GM19372 (cell line): Measurements from ENCODE around the gene TEK.

Source experiments
- ATAC-seq: cut with Tn5 transposase; IDR thresholded peaks from one replicate; pipeline ENCODE4 v1.9.1; 2021; ENCODE audit warnings: mild to moderate bottlenecking, low read depth, moderate library complexity; ENCODE audit not compliant: unreplicated experiment

TEK gene

DNA sequence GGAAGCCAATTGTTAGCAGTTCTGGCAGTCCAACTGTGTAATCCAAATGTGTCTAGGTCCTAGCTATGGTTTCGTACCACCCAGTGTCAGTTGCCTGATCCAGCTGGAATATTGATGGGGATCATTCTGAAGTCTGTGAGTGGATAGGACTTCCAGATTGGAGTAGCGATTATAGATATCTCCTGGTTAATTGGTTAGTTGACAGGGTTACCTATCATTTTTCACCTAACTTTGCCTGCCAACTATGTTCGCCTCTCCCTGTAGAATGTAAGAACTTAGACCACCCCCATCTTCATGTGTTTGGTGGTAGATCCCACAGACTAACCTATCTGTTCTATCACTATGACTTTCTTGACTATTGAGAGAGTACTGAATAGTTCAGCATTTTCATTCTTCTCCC, 59.9 kb downstream of the TEK start:
- no peak for ATAC-seq

DNA sequence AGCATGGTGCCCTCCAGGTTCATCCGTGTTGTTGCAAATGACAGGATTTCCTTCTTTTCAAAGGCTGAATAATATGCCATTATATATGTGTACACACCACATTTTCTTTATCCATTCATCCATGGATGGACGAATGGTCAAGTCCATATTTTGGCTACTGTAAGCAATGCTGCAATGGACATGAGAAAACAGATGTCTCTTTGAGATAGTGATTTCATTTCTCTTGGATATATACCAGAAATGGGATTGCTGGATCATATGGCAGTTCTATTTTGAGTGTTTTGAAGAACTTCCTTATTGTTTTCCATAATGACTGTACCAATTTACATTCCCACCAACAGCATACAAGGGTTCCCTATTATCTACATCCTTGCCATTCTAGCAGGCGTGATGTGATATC, 67.9 kb downstream of the TEK start:
- no peak for ATAC-seq

DNA sequence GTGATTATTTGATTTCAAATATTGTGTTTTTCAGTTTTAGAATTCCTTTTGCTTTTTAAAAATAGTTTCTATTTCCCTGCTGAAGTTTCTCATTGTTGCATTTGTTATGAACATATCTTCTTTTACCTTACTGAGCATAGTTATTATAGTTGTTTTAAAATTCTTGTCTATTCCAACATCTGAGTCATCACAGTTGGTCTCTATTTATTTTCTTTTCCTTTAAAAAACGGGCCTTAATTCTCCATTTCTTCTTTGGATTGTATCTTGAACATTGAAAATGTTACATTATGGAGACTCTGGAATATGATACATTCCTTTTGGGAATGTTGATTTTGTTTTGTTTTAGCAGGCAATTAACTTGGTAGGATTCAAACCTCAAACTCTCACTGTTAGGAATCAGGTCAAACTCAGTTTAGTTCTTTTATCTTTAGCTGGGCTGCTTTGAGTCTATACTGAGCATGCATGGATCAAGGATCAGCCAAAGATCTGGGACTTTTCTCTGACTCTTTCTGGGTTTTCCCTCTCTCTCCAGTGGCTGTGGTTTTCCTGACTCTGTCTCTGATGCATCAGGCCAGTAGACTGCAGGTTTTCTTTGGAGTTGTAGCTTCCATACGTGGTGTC, 70.3 kb downstream of the TEK start:
- ATAC-seq, result no peak

DNA sequence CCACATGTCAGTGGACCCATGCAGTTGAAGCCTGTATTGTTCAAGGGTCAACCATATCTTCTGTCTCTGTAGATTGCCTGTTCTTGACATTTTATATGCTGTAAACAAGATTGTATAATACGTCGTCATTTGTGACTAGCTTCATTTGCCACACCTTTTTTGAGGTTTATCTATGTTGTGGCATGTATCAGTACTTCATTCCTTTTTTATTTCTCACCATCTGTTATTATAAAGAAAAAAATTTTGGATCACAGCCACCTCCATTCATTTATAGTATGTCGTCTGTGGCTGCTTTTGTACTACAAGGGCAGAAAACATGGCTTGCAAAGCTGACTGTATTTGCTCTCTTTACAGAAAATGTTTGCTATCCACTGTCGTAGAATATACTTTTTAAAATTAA, 72.4 kb downstream of the TEK start:
- ATAC-seq, result no peak

DNA sequence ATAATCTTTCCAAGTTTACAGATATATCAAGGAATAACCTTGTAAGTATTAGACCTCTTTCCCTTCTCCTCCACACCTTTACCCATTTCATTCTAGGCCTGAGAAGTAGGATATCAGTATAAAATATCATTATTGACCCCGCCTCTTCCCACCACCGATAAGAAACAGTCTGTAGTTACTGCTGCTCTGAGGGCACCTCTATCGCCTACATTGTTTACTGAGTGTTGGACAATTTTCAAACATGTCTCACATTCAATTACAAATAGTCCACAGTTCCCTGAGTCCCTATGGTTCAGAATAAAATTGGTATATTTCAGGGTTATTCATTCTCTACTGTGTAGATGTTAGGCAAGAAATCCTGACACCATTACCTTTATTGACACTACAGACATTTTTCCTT, 73.4 kb downstream of the TEK start:
- no peak for ATAC-seq

DNA sequence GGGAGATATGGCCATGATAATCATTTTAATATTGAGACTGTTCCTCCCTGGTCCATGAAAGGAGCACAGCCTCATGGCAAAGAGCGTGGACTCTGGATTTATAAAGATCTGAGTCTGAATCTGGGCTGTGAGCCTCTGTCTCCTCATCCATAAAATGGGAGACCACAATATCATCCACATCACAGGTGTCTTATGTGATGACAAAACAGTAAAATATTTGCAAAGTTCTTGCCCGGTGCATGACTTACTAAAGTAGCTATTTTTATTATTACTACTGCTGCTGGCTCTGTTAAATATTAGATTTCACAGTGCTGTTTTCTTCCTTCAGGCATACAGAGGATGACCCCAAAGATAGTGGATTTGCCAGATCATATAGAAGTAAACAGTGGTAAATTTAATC, 74.1 kb downstream of the TEK start:
- no peak for ATAC-seq

DNA sequence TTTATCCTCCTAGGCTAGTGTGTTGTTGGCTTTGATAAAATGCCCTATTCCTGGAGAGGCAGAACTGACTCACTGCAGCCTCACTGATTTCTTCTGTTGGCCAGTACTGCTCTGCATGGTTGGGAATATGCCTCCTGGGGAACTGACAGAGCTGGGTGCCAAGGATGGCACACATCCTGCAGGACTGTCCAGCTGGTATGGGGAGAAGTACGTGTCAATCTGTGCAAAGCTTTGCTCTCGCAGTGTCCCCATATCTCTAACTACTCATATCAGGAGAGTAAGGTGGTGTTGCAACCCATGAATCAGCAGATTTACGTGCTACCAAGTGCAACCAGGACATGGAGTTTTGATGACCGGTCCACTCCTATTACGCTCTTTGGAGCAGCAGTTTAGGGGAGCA, 74.7 kb downstream of the TEK start:
- ATAC-seq, result no peak

DNA sequence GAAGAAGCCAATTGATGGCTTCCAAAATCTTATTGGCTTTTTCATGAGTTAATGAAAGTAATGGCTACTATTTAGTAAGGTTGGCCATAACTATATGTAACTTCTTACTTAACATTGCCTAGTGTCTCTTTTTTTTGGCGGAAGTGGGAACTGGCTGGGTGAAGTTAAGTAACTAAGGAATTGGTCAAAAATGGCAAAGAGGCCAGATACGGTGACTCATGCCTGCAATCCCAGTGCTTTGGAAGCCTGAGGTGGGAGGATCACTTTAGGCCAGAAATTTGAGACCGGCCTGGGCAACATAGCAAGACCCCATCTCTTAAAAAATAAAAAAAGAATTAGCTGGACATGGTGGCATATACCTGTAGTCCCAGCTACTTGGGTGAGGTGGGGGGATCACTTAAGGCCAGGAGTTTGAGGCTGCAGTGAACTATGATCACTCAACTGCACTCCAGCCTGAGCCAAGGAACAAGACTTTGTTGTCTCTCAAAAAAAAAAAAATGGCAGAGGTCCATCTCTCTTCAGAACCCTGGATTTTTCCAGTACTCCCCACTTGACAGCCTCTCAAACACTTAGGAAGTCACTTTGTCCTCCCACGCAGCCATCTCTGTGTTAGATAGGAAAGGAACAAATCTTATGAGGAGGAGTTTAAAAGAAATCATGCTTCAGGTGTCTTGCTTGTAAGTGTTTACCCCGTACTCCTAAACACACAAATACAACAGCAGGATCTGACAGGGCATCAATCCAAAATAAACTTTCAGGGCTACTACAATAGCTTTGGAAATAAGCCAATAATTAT, 75.7 kb downstream of the TEK start:
- ATAC-seq, result no peak

DNA sequence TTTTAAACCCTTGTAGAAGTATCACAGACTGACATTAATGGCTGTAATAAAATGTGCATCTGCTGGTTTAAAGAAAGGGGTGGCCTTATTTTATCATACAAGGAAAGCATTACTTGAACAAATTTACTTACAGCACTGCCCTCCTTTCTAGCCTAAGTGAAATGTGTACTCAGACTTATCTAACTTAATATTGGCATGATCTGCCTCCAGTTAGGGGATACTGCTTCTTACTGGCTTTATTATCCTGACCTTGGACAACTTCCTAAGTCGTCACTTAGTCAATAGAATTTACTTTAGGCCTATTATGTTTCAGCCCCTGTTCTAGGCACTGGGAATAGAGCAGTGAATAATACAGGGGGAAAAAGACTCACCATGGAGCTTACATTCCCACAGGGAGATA, 79.4 kb downstream of the TEK start:
- ATAC-seq, result no peak

DNA sequence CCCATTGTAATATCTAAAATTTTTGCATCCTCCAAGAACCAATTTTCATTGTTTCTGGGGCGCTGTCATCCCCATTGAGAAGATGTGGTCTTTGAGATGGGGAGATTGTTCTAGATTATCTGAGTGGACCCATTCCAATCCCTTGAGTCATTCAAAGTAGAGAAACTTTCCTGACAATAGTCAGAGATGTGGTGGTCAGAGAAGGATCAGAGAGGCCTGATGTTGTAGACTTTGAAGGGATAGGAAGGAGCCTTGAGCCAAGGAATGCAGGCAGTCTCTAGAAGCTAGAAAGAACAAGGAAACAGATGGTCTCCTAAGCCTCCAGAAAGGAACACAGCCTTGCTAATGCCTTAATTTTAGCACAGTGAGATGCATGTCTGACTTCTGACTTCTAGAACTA, 80.4 kb downstream of the TEK start:
- no peak for ATAC-seq

DNA sequence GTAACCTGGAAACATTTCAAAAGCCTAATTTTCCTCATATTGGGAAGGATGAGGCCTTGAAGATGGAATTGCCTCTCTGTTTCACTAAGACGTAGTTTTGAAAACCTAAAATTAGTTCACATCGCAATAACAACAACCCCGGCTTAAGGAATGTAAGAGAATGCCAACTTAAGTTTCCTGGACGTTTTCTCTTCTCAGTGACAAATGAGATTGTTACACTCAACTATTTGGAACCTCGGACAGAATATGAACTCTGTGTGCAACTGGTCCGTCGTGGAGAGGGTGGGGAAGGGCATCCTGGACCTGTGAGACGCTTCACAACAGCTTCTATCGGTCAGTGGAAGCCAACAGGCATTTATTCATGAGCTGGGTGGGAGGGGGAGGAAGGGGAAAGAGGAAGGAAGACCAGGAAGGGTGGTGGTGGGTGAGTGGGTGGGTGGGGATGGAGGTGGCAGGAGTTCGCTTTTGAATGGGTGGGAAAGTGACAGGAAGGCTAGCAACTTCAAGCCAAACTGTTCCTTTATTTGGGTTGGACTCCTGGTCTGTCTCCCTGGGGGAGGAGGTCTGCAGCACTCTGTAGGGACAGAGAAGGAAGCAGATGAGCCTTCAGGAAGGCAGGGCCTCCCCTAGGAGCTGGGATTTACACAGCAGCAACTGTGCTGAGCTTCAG, 83.4 kb downstream of the TEK start:
- ATAC-seq, result no peak

DNA sequence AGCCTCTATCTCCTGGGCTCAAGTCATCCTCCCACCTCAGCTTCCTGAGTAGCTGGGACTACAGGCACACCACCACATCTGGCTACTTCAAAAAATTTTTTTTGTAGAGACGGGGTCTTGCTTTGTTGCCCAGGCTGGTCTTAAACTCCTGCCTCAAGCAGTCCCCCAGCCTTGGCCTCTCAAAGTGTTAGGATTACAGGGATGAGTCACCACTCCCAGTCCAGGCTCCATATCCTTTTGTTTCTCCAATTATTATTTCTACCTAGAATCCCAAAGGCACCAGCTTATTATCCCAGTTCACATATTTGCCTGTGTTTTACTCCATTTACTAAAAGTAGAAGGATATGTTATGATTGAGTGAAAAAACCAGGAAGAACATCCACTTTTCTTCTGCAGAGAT, 84.9 kb downstream of the TEK start:
- no peak for ATAC-seq

DNA sequence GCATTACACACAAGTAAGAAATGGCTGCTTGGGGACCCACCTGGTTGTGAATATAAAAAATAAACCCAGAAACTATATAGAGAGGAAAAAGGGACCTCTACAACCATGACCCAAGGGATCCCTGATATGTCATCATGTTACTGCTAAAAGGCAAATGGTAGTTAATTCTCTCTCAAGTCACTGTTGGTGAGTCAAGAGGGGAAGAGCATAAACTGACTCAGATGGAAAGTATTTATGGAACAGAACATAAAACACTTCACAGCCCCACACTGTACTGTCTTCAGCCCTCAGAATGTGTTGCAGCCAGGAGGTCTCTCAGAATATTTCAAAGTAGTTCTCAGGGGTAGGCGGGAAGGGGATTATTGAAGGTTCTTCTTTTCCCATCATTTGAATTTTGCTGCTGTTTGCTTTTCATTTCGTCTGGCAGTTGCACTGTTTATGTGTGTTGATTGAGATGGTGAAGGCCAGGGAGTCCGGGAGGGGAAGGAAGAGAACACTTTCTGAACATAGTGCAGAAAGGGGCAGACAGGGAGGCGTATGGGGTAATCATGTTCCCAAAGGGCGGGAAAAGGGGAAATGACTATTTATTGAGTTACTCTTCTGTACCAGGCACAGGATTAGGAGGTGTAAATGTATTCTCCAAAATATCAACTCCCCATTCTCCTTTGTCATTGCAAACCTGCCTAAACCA, 85.5 kb downstream of the TEK start:
- no peak for ATAC-seq

DNA sequence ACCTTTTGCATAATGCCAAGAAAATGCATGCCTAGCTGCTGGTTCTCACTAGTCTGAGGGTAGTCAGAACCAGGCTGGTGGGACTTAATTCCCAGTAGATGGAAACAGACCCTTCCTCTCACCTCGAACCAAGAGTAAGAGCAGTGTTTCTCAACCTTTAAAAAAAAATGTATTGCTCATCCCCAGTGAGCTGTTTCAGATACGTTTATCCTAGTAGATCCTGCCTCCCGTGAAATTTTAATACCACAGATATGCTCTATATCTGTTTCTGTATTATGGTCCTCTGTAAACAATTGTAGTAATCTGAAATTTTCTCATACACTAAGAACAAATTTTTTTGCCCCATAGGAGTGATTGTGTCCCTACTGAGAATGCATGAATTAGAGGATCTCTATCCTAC, 86.2 kb downstream of the TEK start:
- ATAC-seq, result no peak

DNA sequence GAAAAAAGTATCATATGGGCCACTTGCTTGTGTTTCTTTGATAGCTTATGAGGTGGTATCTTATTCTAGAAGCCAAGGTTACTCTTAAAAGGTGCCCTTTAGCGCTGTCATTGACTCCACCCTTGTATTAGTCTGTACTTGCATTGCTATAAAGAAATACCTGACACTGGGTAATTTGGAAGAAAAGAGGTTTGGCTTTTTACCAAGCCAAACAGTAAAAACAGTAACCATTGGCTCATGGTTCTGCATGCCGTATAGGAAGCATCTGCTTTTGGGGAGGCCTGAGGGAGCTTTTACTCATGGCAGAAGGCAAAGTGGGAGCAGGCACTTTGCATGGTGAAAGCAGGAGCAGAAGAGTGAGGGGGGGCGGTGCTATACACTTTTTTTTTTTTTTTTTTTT, 87.4 kb downstream of the TEK start:
- ATAC-seq, result no peak

DNA sequence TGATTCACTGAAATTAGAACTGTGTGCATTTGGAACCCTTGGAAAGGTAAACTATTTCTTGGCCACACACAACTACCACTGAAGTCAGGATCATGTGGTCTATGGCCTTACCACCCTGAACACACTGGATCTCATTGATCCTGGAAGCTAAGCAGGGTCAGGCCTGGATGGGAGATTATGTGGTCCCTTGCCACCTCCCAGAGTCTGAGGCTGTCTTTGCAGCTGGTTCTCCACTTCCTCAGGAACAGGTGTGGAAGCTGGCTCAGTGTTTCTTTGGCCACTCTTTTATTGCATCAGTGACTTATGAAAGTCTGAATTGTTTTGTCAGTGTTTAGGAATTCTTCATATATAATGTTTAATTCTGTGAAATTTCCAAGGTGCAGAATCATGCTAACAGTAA, 89.2 kb downstream of the TEK start:
- ATAC-seq, result no peak

DNA sequence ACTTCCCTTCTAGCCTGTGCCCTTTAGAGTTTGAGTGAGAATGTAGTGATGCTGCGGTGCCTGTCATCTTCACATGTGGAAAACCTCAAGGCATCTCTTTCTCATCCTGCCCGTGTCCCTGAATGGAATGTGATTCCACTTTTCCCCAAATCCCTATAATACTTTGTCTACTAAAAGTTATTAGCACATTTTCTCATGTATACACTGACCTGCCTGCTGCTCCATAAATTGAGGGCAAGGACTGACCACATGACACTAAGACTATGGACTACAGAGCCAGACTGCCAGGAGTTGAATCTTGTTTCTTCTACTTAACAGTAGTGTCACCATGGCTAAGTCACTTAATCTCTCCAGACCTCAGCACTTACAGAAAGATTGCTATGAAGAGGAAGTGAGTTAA, 93.0 kb downstream of the TEK start:
- no peak for ATAC-seq

DNA sequence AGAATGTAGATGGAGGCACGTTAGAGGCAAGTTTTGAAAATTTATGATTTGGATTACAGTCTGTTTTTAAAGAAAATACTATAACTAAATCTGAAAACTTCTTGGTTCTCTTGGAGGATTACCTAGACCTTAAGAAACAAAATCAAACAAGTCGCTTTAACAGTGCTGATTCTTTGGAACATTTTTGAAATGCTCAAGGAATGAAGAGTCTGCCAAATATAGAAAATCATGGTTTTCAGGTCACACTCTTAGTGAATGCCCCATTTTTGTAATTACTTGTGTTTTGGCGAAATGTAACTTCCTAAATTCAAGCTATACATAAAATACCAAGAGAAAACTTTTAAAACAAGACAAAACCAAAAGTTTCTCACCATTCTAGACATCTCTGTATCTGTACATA, 94.8 kb downstream of the TEK start:
- no peak for ATAC-seq

DNA sequence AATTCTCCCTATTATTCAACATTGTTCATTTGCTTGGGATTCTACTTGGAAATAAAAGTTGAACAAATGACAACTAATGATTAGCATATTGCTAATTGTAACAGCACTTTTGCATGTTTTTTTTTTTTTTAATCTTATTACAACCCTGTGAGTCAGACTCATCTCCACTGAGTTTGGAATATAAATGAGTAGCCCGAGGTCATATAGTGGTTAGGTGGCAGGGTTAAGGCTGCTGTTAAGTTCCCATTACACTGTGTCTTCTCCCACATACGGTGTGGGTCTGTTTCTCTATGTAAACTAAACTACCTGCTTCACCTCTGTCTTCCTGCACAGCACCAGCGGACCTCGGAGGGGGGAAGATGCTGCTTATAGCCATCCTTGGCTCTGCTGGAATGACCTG, 95.6 kb downstream of the TEK start:
- ATAC-seq, result no peak

DNA sequence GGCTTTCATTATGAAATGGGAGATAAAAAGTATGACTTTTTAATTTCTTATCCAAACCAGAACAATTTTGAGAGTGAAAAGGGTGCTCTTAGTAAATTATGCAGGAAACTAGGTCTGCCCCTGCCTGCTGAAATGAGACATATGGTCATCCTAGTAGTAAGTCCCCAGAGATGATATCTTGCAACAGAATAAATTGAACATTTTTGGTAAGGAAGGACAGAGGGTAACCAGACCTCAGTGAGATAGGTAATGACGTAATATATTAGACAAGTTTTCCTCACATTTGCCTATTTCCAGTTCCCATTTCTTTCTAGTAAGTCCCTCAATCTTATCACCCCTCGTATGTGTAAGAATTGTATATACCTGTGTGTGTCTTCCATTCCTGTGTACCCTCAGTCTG, 96.2 kb downstream of the TEK start:
- ATAC-seq, result no peak

DNA sequence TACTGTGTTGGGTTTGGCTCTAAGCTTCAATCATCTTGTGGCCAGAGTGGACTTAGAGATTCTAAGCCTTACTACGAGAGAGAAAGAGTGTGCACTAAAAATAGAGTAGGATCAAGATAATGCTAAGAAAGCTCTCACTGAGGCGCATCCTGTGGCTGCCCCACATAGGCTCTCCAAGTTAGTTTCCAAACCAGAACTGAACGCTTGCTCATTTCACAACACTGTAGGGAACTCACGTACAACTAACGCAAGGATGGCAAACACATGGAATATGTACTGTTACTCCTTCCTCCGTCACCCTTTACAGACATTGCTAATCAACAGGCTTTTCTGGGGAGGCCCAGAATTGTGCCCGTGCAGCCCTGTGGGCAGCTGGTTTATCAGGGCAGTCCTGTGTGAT, 97.0 kb downstream of the TEK start:
- no peak for ATAC-seq
